ENCODE data around the gene KDM3B.

GRCh38 chr5:138364576-138364975, 12.1 kb downstream of the KDM3B start:
- TF ChIP-seq CTCF (IDR thresholded peaks at IDR 0.05; ENCODE audit: borderline replicate concordance, extremely low read depth, low read length, poor library complexity, severe bottlenecking) (no peak), EZH2 (IDR thresholded peaks at IDR 0.05; ENCODE audit: borderline replicate concordance, low read depth, low read length, severe bottlenecking) (no peak)
